H9 (cell line): ENCODE measurements around the gene SPINT3. TPM values are rescaled to one million over a fixed set of nuclear protein-coding genes. Genes with fewer than 3 reads are reported as not detected.

ENCODE experiments used
- DNase-seq: peaks from one replicate; pipeline ENCODE4 v3.0.0-alpha.2; 2017
- H2AFZ ChIP-seq: one replicate; pipeline ENCODE4 v1.6.1; 2013; ENCODE audit warnings: mild to moderate bottlenecking, low read length, control low read depth, moderate library complexity
- H2AK5ac ChIP-seq: 2 replicates; pipeline ENCODE4 v1.6.1; 2013; ENCODE audit warnings: low read length, control low read depth, mixed read lengths; ENCODE audit not compliant: insufficient read length
- H2BK120ac ChIP-seq: one replicate; pipeline ENCODE4 v1.6.1; 2013; ENCODE audit warnings: low read depth, mild to moderate bottlenecking, low read length, control low read depth, inconsistent platforms; ENCODE audit not compliant: poor library complexity, severe bottlenecking
- H2BK12ac ChIP-seq: 2 replicates; pipeline ENCODE4 v1.6.1; 2013; ENCODE audit warnings: low read length, control low read depth, mixed read lengths, low read depth; ENCODE audit not compliant: insufficient read length
- H2BK15ac ChIP-seq: 2 replicates; pipeline ENCODE4 v1.6.1; 2013; ENCODE audit warnings: low read depth, low read length, control low read depth
- H2BK20ac ChIP-seq: one replicate; pipeline ENCODE4 v1.6.1; 2013; ENCODE audit warnings: low read depth, mild to moderate bottlenecking, low read length, control low read depth, inconsistent platforms; ENCODE audit not compliant: poor library complexity, severe bottlenecking
- H2BK5ac ChIP-seq: 2 replicates; pipeline ENCODE4 v1.6.1; 2013; ENCODE audit warnings: low read length, control low read depth, mixed read lengths; ENCODE audit not compliant: insufficient read length
- H3K14ac ChIP-seq: 2 replicates; pipeline ENCODE4 v1.6.1; 2013; ENCODE audit warnings: low read length, control low read depth; ENCODE audit not compliant: insufficient read depth
- H3K18ac ChIP-seq: 2 replicates; pipeline ENCODE4 v1.6.1; 2013; ENCODE audit warnings: low read depth, mild to moderate bottlenecking, mixed read lengths, low read length, control low read depth; ENCODE audit not compliant: insufficient read length
- H3K23ac ChIP-seq: 2 replicates; pipeline ENCODE4 v1.6.1; 2013; ENCODE audit warnings: low read length, control low read depth, mixed read lengths, low read depth; ENCODE audit not compliant: insufficient read length
- H3K23me2 ChIP-seq: 2 replicates; pipeline ENCODE4 v1.6.1; 2013; ENCODE audit warnings: low read depth, mild to moderate bottlenecking, mixed read lengths, low read length, control low read depth; ENCODE audit not compliant: insufficient read length, poor library complexity, severe bottlenecking
- H3K27ac ChIP-seq: 2 replicates; pipeline ENCODE4 v1.5.1; 2013; ENCODE audit warnings: low read length, control low read depth, mixed read lengths, low read depth; ENCODE audit not compliant: insufficient read length
- H3K27me3 ChIP-seq: 2 replicates; pipeline ENCODE4 v1.6.1; 2013; ENCODE audit warnings: low read length, control low read depth, inconsistent platforms; ENCODE audit not compliant: insufficient read depth
- H3K4ac ChIP-seq: 2 replicates; pipeline ENCODE4 v1.6.1; 2013; ENCODE audit warnings: low read depth, mild to moderate bottlenecking, control low read depth, inconsistent platforms, low read length, moderate library complexity
- H3K4me1 ChIP-seq: 2 replicates; pipeline ENCODE4 v1.6.1; 2013; ENCODE audit warnings: low read length, control low read depth, inconsistent platforms; ENCODE audit not compliant: insufficient read depth
- H3K4me2 ChIP-seq: 2 replicates; pipeline ENCODE4 v1.6.1; 2013; ENCODE audit warnings: low read length, control low read depth, mixed read lengths; ENCODE audit not compliant: insufficient read length, insufficient read depth
- H3K56ac ChIP-seq: 2 replicates; pipeline ENCODE4 v1.6.1; 2013; ENCODE audit warnings: low read depth, mild to moderate bottlenecking, mixed read lengths, low read length, control low read depth; ENCODE audit not compliant: insufficient read length
- H3K79me1 ChIP-seq: 2 replicates; pipeline ENCODE4 v1.6.1; 2013; ENCODE audit warnings: low read depth, mild to moderate bottlenecking, moderate library complexity, low read length, control low read depth, inconsistent platforms; ENCODE audit not compliant: insufficient read depth, poor library complexity, severe bottlenecking
- H3K79me2 ChIP-seq: 2 replicates; pipeline ENCODE4 v1.6.1; 2013; ENCODE audit warnings: low read length, control low read depth, inconsistent platforms; ENCODE audit not compliant: insufficient read depth
- H3K9ac ChIP-seq: 2 replicates; pipeline ENCODE4 v1.6.1; 2013; ENCODE audit warnings: low read length, control low read depth, mixed read lengths; ENCODE audit not compliant: insufficient read length; ENCODE audit errors: extremely low read depth
- H3K9me3 ChIP-seq: one replicate; pipeline ENCODE4 v1.6.1; 2013; ENCODE audit warnings: low read depth, low read length, inconsistent platforms; ENCODE audit not compliant: control insufficient read depth
- H3T11ph ChIP-seq: one replicate; pipeline ENCODE4 v1.6.1; 2013; ENCODE audit warnings: mild to moderate bottlenecking, low read length, control low read depth, inconsistent platforms
- H4K20me1 ChIP-seq: one replicate; pipeline ENCODE4 v1.6.1; 2013; ENCODE audit not compliant: control insufficient read depth, insufficient read length, insufficient read depth
- H4K5ac ChIP-seq: 2 replicates; pipeline ENCODE4 v1.6.1; 2013; ENCODE audit warnings: low read depth, mild to moderate bottlenecking, mixed read lengths, low read length, control low read depth; ENCODE audit not compliant: insufficient read length
- H4K8ac ChIP-seq: replicated peaks from 2 replicates; pipeline ENCODE4 v1.6.1; 2013; ENCODE audit warnings: low read length, control low read depth, mixed read lengths, low read depth; ENCODE audit not compliant: insufficient read length
- H4K91ac ChIP-seq: 2 replicates; pipeline ENCODE4 v1.6.1; 2013; ENCODE audit warnings: low read depth, mild to moderate bottlenecking, moderate library complexity, mixed read lengths, low read length, control low read depth; ENCODE audit not compliant: insufficient read length
- H3K27ac Mint-ChIP-seq, 3 experiments: 2 replicates in 2 of 3; 3 replicates in 1 of 3; pipeline ENCODE4 v1.8.0; 2020 to 2021; ENCODE audit warnings: mixed read lengths in 3 of 3, mild to moderate bottlenecking in 1 of 3, moderate library complexity in 1 of 3
- H3K27me3 Mint-ChIP-seq: 2 replicates; pipeline ENCODE4 v1.8.0; 2021; ENCODE audit warnings: low read depth, mild to moderate bottlenecking, moderate library complexity, mixed read lengths
- H3K36me3 Mint-ChIP-seq, 3 experiments: 2 replicates in 2 of 3; 3 replicates in 1 of 3; pipeline ENCODE4 v1.8.0; 2020 to 2021; ENCODE audit warnings: low read depth in 3 of 3, mixed read lengths in 3 of 3; ENCODE audit not compliant: insufficient read depth in 1 of 3
- H3K4me1 Mint-ChIP-seq, 2 experiments: 2 replicates each; pipeline ENCODE4 v1.8.0; 2020; ENCODE audit warnings: mixed read lengths in 2 of 2
- H3K4me3 Mint-ChIP-seq, 2 experiments: 2 replicates in 1 of 2; 3 replicates in 1 of 2; pipeline ENCODE4 v1.8.0; 2020 to 2021; ENCODE audit warnings: mild to moderate bottlenecking in 2 of 2, mixed read lengths in 2 of 2, moderate library complexity in 1 of 2
- H3K9me3 Mint-ChIP-seq, 2 experiments: 2 replicates in 1 of 2; 3 replicates in 1 of 2; pipeline ENCODE4 v1.8.0; 2020; ENCODE audit warnings: mild to moderate bottlenecking in 2 of 2, mixed read lengths in 2 of 2, moderate library complexity in 1 of 2
- WGBS: extraction: QIAGEN DNeasy Blood & Tissue Kit; methylation state at CpG from one replicate; pipeline ENCODE4 v1.1.7; 2013; ENCODE audit warnings: missing lambda C conversion rate, low lambda C conversion rate, mixed read lengths; ENCODE audit not compliant: insufficient read length; ENCODE audit errors: extremely low coverage; 5-methylcytosine and 5-hydroxymethylcytosine counted together
- total RNA-seq: library from RNA; stranded (reverse); gene quantifications from 2 replicates; pipeline ENCODE4 v1.2.1, GENCODE V29; 2021
- TF ChIP-seq, protein P1 (sequence below): fragments of 200-600 bp; sonication (generic); conservative IDR thresholded peaks from 3 replicates; pipeline ENCODE4 v1.8.0; 2021; ENCODE audit warnings: antibody characterized with exemption, mild to moderate bottlenecking

SPINT3 gene
- total RNA-seq, 1 experiment from 2014 or later = not detected

DNA sequence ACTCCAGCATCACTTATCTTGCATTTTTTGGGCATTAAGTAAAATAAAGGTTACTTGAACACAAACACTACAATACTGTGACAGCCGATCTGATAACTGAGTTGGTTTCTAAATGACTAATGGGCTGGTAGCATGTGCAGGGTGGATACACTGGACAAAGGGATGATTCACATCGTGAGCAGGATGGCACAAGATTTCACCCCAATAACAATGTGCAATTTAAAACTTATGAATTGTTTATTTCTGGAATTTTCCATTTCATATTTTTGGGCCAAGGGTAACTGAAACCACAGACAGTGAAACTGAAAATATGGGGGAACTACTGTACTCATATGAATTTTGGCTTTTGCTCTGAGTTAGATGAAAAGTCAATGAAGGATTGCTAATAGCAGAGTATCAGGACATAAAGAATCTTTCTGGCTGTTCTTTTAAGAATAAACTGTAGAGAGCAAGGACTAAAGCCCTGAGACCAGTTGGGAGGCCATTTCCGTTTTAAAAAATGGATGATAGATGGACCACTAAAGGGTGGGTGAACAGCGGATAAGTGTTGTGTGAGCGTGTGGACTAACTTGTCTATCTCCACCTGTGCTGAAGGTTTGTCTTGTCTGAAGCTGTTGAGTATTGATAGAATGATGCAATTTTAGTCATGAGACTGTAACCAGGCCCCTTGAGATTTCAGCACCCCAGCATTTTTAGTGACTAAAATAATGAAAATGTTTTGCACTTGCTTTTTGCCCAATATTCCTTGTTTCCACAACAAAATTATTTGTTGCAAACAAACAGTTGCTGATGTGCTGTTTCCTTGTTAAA, 8.2 kb downstream of the SPINT3 start:
- H3K9me3 ChIP-seq = no peaks in the 10 kb centered on the region
- H3K27ac ChIP-seq = no peak overlapping the region
- TF ChIP-seq, protein P1, sequence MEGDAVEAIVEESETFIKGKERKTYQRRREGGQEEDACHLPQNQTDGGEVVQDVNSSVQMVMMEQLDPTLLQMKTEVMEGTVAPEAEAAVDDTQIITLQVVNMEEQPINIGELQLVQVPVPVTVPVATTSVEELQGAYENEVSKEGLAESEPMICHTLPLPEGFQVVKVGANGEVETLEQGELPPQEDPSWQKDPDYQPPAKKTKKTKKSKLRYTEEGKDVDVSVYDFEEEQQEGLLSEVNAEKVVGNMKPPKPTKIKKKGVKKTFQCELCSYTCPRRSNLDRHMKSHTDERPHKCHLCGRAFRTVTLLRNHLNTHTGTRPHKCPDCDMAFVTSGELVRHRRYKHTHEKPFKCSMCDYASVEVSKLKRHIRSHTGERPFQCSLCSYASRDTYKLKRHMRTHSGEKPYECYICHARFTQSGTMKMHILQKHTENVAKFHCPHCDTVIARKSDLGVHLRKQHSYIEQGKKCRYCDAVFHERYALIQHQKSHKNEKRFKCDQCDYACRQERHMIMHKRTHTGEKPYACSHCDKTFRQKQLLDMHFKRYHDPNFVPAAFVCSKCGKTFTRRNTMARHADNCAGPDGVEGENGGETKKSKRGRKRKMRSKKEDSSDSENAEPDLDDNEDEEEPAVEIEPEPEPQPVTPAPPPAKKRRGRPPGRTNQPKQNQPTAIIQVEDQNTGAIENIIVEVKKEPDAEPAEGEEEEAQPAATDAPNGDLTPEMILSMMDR = no peak
- H3K4me1 ChIP-seq = no peaks in the 10 kb centered on the region
- no peak overlapping the region for H3K4ac ChIP-seq
- Mint-ChIP-seq H3K27me3 (no peaks in the 10 kb centered on the region; the same call in none of the 2 replicates), H3K4me1 (no peaks in the 10 kb centered on the region), H3K9me3 (no peaks in the 10 kb centered on the region), H3K36me3 (no peaks in the 10 kb centered on the region), H3K27ac (no peak overlapping the region), H3K4me3 (no peak overlapping the region)
- H3K14ac ChIP-seq = no peak overlapping the region
- H3K23me2 ChIP-seq = no peaks in the 10 kb centered on the region
- WGBS = no CpG with 5 or more reads among the region's 5 CpGs
- H2BK20ac ChIP-seq = no peak overlapping the region
- H3K79me1 ChIP-seq = no peaks in the 10 kb centered on the region
- no peak overlapping the region for H3T11ph ChIP-seq
- H4K8ac ChIP-seq = no peak overlapping the region
- no peak overlapping the region for H3K9ac ChIP-seq
- no peak overlapping the region for H2BK120ac ChIP-seq
- no peak for DNase-seq
- H4K5ac ChIP-seq = no peak overlapping the region
- H2BK5ac ChIP-seq = no peak overlapping the region
- no peak overlapping the region for H3K23ac ChIP-seq
- no peaks in the 10 kb centered on the region for H3K27me3 ChIP-seq
- H3K56ac ChIP-seq = no peak overlapping the region
- no peak overlapping the region for H2BK12ac ChIP-seq
- no peak overlapping the region for H4K91ac ChIP-seq
- no peak overlapping the region for H3K18ac ChIP-seq
- no peaks in the 10 kb centered on the region for H4K20me1 ChIP-seq
- no peak overlapping the region for H3K4me2 ChIP-seq
- no peak overlapping the region for H2AK5ac ChIP-seq
- no peak overlapping the region for H2BK15ac ChIP-seq
- H3K79me2 ChIP-seq = no peaks in the 10 kb centered on the region
- no peak overlapping the region for H2AFZ ChIP-seq
